ENCODE data around the gene ZNF423. TPM values are rescaled to one million over a fixed set of nuclear protein-coding genes. Genes with fewer than 3 reads are reported as not detected.

Gene ZNF423
- total and polyA plus RNA-seq, 9 of the 15 experiments (the other 6 are each of a cell fraction or from before 2014, with no cell fraction given): not detected

GRCh38 chr16:49550666-49551065 is 305.2 kb downstream of the ZNF423 start:
- Histone ChIP-seq H3K4me1 (replicated peaks in 1 of 2; ENCODE audit: control insufficient read depth in 2 of 2, insufficient read depth in 2 of 2, low read length in 2 of 2) (no peaks in the 10 kb centered on the region), H3K79me2 (ENCODE audit: control insufficient read depth, insufficient read depth, low read length) (no peaks in the 10 kb centered on the region), H3K4me2 (ENCODE audit: insufficient read depth, low read length) (no peak overlapping the region), H3K27me3 (ENCODE audit: control insufficient read depth in 2 of 2, insufficient read depth in 2 of 2, low read length in 2 of 2) (peaks cover 7 to 16% of the 10 kb centered on the region in 2 experiments; a peak in 2 of 5 replicates), H3K9me3 (replicated peaks; ENCODE audit: control insufficient read depth, insufficient read depth, low read depth, low read length) (no peaks in the 10 kb centered on the region), H3K27ac (ENCODE audit: extremely low read depth, low read depth, low read length) (no peak overlapping the region), H4K20me1 (replicated peaks; ENCODE audit: control insufficient read depth, insufficient read depth, low read length) (peaks cover 3% of the 10 kb centered on the region; the same call in 1 of the 2 replicates), H2AFZ (ENCODE audit: low read depth, low read length) (no peak overlapping the region), H3K36me3 (ENCODE audit: control insufficient read depth, insufficient read depth, low read length) (no peaks in the 10 kb centered on the region), H3K9me1 (ENCODE audit: control insufficient read depth, insufficient read depth, low read length) (no peaks in the 10 kb centered on the region), H3K4me3 (no peak overlapping the region), H3K9ac (ENCODE audit: insufficient read depth in 1 of 2, low read depth in 2 of 2, low read length in 2 of 2) (no peak overlapping the region)
- no TSS peak for BruUV-seq (replicated peaks)
- WGBS (ENCODE audit: insufficient coverage, low coverage, missing lambda C conversion rate): 0% methylated on average over 5 of the region's 6 CpGs
- in situ Hi-C loops (cut with MboI) (no loop called here), intact Hi-C loops (cut with micrococcal nuclease) (no loop called here)
- FAIRE-seq: no peak
- DNase-seq (ENCODE audit: extremely low read depth in 1 of 4, low spot score in 3 of 4): no peak
- POLR2A ChIA-PET: interaction anchor here (0.5 kb wide), 1 partner anchor 11 kb away, joined by 7 read pairs; no protein-coding TSS in a partner anchor
- ATAC-seq: no peak
- CTCF ChIA-PET (ENCODE audit: low intra/inter-chr PET ratio): no interaction called here
- TF ChIP-seq LEF1 (IDR thresholded peaks at IDR 0.05): no peak
- TF ChIP-seq CTBP1 (IDR thresholded peaks at IDR 0.05; ENCODE audit: borderline replicate concordance): no peak
- TF ChIP-seq ZBTB2 (IDR thresholded peaks at IDR 0.05): no peak
- no peak for TF ChIP-seq MLLT1 (IDR thresholded peaks at IDR 0.05)
- TF ChIP-seq RFX5 (IDR thresholded peaks at IDR 0.05; ENCODE audit: low read depth, low read length): no peak
- TF ChIP-seq ZNF586 (CRISPR knock-in tag; conservative IDR thresholded peaks at IDR 0.05): no peak
- no peak for TF ChIP-seq ZNF146 (CRISPR knock-in tag; IDR thresholded peaks at IDR 0.05; ENCODE audit: unreplicated experiment)
- no peak for TF ChIP-seq ZBTB34 (CRISPR knock-in tag; IDR thresholded peaks at IDR 0.05)
- TF ChIP-seq GTF2A2 (tag; IDR thresholded peaks at IDR 0.05): no peak
- no peak for TF ChIP-seq VEZF1 (CRISPR knock-in tag; IDR thresholded peaks at IDR 0.05)
- TF ChIP-seq ZMIZ1 (IDR thresholded peaks at IDR 0.05; ENCODE audit: low read depth in 2 of 2, low read length in 2 of 2): no peak
- TF ChIP-seq ETS1 (conservative IDR thresholded peaks at IDR 0.05; ENCODE audit: control insufficient read depth, low read depth, low read length): no peak
